DND-41 (cell line): ENCODE results near the gene HTR3D.

Experiments used
- EZH2 ChIP-seq: IDR thresholded peaks from 3 replicates; pipeline ENCODE4 v1.6.1; 2012; ENCODE audit warnings: borderline replicate concordance, low read depth, mild to moderate bottlenecking, moderate library complexity, low read length, inconsistent platforms; ENCODE audit not compliant: severe bottlenecking
- TF ChIP-seq, protein P1 (sequence below): IDR thresholded peaks from 2 replicates; pipeline ENCODE4 v1.5.1; 2012; ENCODE audit warnings: borderline replicate concordance, low read length, moderate library complexity, mild to moderate bottlenecking; ENCODE audit not compliant: poor library complexity, severe bottlenecking; ENCODE audit errors: extremely low read depth

GRCh38 chr3:184052767-184053166 lies 21.2 kb downstream of the HTR3D start, which contains the start of gene HTR3C:
- TF ChIP-seq, protein P1, sequence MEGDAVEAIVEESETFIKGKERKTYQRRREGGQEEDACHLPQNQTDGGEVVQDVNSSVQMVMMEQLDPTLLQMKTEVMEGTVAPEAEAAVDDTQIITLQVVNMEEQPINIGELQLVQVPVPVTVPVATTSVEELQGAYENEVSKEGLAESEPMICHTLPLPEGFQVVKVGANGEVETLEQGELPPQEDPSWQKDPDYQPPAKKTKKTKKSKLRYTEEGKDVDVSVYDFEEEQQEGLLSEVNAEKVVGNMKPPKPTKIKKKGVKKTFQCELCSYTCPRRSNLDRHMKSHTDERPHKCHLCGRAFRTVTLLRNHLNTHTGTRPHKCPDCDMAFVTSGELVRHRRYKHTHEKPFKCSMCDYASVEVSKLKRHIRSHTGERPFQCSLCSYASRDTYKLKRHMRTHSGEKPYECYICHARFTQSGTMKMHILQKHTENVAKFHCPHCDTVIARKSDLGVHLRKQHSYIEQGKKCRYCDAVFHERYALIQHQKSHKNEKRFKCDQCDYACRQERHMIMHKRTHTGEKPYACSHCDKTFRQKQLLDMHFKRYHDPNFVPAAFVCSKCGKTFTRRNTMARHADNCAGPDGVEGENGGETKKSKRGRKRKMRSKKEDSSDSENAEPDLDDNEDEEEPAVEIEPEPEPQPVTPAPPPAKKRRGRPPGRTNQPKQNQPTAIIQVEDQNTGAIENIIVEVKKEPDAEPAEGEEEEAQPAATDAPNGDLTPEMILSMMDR: no peak
- no peak for TF ChIP-seq EZH2
